Measurements from ENCODE around the gene PNLIPRP3.
"Not testable (repeated sequence)": the region's sequence is repeated elsewhere in the genome, so short reads cannot be mapped to it uniquely, and the experiment has no call there.

PNLIPRP3 gene

GRCh38 chr10:116427671-116428070 is at the start of gene PNLIPRP3:
Gene PNLIPRP3 (plus strand): TSS chr10:116427847. CDS start chr10:116428013, 166 bp downstream.
- no peak within 1 kb of the TSS for H3K27ac ChIP-seq
- TF ChIP-seq ZFX (IDR thresholded peaks at IDR 0.05; ENCODE audit: borderline replicate concordance), result no peak
- TF ChIP-seq, protein P1, sequence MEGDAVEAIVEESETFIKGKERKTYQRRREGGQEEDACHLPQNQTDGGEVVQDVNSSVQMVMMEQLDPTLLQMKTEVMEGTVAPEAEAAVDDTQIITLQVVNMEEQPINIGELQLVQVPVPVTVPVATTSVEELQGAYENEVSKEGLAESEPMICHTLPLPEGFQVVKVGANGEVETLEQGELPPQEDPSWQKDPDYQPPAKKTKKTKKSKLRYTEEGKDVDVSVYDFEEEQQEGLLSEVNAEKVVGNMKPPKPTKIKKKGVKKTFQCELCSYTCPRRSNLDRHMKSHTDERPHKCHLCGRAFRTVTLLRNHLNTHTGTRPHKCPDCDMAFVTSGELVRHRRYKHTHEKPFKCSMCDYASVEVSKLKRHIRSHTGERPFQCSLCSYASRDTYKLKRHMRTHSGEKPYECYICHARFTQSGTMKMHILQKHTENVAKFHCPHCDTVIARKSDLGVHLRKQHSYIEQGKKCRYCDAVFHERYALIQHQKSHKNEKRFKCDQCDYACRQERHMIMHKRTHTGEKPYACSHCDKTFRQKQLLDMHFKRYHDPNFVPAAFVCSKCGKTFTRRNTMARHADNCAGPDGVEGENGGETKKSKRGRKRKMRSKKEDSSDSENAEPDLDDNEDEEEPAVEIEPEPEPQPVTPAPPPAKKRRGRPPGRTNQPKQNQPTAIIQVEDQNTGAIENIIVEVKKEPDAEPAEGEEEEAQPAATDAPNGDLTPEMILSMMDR (IDR thresholded peaks at IDR 0.05), result no peak

- no peak for TF ChIP-seq ZFX (IDR thresholded peaks at IDR 0.05; ENCODE audit: borderline replicate concordance)
- TF ChIP-seq, protein P1 (IDR thresholded peaks at IDR 0.05), result no peak
- no peak overlapping the region for H3K27ac ChIP-seq
These were observed 45.4 kb upstream of the PNLIPRP3 start for GRCh38 chr10:116382290-116382689.

GRCh38 chr10:116385311-116385710 is 42.3 kb upstream of the PNLIPRP3 start:
- H3K27ac ChIP-seq, result no peak overlapping the region
- TF ChIP-seq, protein P1 (IDR thresholded peaks at IDR 0.05), result no peak
- TF ChIP-seq ZFX (IDR thresholded peaks at IDR 0.05; ENCODE audit: borderline replicate concordance), result no peak

DNA sequence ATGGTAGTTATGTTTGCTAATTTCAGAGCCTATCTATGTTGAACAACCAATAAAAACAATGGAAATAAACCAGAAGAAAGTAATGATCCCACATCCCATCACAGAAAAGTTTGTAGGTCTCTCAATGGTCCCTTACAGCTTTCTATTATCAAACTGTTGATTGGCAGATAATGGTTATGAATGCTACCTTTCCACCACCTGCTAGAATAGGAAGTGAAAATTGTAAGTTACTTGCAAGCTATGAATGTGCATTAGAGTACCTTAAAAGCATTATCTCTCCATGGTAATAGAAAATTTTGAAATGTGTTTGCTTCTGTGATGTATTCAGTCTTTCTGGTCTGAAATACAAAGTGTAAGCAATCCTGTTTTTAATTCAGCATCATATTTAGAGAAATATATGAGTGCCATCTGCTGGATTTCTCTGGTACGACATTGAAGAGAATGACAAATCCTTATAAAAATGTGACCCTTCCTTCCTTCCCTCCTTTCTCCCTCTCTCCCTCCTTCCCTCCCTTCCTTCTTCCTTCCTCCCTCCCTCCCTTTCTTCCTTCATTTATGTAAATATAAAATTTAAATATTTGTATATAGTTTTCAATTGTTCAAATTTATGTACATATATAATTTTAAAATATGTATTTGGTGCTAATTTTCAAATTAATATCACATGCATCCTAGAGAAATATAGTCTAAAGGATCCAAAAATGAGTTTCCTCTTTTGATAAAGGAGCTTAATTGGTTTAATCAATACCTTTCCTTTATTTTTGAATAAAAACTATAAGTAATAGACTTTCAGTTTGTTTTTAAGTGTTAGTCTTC is 41.4 kb upstream of the PNLIPRP3 start:
- TF ChIP-seq, protein P1 (IDR thresholded peaks at IDR 0.05), result peak; percentile 76
- TF ChIP-seq ZFX (IDR thresholded peaks at IDR 0.05; ENCODE audit: borderline replicate concordance), result no peak
- no peak overlapping the region for H3K27ac ChIP-seq

DNA sequence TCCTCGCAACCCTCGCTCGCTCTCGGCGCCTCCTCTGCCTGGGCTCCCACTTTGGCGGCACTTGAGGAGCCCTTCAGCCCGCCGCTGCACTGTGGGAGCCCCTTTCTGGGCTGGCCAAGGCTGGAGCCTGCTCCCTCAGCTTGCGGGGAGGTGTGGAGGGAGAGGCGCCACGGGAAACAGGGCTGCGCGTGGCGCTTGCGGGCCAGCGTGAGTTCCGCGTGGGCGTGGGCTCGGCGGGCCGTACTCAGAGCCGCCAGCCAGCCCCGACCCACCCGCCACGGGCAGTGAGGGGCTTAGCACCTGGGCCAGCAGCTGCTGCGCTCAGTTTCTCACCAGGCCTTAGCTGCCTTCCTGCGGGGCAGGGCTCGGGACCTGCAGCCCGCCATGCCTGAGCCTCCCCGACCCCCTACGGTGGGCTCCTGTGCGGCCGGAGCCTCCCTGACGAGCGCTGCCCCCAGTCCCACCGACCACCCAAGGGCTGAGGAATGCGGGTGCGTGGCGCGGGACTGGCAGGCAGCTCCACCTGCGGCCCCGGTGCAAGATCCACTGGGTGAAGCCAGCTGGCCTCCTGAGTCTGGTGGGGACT is 34.3 kb upstream of the PNLIPRP3 start:
- not testable (repeated sequence) for H3K27ac ChIP-seq

DNA sequence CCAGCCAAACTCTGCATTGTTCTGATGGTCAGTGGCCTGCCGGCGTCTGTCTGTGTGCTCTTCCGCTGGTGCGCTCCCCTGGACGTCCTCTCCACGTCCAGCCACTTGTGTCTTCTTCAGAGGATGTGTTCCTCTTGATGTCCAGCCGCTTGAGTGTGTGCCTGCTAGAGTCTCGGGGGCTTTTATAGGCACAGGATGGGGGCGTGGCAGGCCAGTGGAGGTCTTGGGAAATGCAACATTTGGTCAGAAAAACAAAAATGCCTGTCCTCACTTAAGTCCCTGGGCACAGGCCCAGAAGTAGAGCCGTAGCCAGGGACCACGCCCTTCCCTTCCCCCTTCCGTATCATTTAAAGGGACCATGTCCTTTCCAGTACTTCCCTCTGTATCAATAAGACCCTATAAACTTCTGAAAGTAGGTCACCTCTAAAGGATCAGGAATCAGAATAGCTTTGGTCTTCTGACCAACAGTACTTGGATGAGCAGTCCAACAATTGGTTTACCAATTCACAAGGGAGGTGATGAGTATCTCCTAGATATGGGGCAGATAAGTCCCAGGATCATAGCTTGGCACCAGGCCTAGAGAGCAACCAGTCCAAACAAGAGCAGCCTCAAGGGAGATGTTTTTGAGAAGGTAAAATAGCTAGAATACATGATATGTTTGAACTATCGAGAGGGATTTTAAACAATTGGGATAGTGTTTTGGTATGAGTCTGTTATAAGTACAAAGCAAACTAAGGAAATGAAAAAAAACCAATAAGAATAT is 32.2 kb upstream of the PNLIPRP3 start:
- TF ChIP-seq, protein P1 (IDR thresholded peaks at IDR 0.05), result no peak
- no peak for TF ChIP-seq ZFX (IDR thresholded peaks at IDR 0.05; ENCODE audit: borderline replicate concordance)
- no peak overlapping the region for H3K27ac ChIP-seq

DNA sequence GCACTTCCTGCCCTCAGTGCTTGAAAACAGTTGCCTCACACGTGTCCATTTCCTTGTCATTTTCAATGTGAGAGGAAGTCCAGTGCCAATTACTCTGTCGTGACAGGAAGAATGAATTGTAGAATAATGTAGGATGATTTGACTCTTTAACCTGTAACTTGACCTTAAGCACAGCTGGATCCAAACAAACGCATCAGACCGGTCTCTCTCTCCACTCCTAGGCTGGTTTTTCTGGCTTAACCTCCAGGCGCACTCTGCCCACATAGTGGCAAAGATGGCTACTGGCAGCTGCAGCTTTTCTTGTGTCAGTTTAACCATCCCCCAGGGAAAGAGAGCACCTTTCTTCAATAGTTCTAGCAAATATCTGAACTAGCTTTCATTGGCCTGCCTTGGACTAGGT is 29.4 kb upstream of the PNLIPRP3 start:
- H3K27ac ChIP-seq, result no peak overlapping the region

More for the DNA sequence above, 29.4 kb upstream of the PNLIPRP3 start:
- TF ChIP-seq ZFX (IDR thresholded peaks at IDR 0.05; ENCODE audit: borderline replicate concordance), result no peak
- TF ChIP-seq, protein P1 (IDR thresholded peaks at IDR 0.05), result no peak
